Vagina (tissue), 2 donors: ENCODE results near the gene RYR2. TPM values are rescaled to one million over a fixed set of nuclear protein-coding genes. Genes with fewer than 3 reads are reported as not detected.

Experiments
- DNase-seq, 2 donors: peaks; one replicate each; pipeline ENCODE4 v3.0.0-alpha.2; 2017; ENCODE audit errors: extremely low spot score in 2 of 2
- H3K27ac ChIP-seq: fragments of 200-600 bp; sonication (generic); one replicate; pipeline ENCODE4 v1.5.1; 2019
- H3K27me3 ChIP-seq: fragments of 200-600 bp; sonication (generic); one replicate; pipeline ENCODE4 v1.5.1; 2019
- H3K36me3 ChIP-seq, 2 donors: fragments of 200-600 bp; sonication (generic); one replicate each; pipeline ENCODE4 v1.5.1; 2017 to 2019
- H3K4me1 ChIP-seq: fragments of 200-600 bp; sonication (generic); one replicate; pipeline ENCODE4 v1.5.1; 2019
- H3K4me3 ChIP-seq, 2 donors: fragments of 200-600 bp; sonication (generic); 1 replicate in 1 of 2; 2 replicates in 1 of 2; pipeline ENCODE4 v1.5.1; 2016 to 2019
- H3K9me3 ChIP-seq: fragments of 200-600 bp; sonication (generic); one replicate; pipeline ENCODE4 v1.5.1; 2019
- POLR2A ChIP-seq, 2 donors: fragments of 450-650 bp; IDR thresholded peaks; one replicate each; pipeline ENCODE4 v1.6.1; 2017; ENCODE audit warnings: antibody characterized with exemption in 2 of 2, mild to moderate bottlenecking in 2 of 2, moderate library complexity in 2 of 2
- POLR2AphosphoS5 ChIP-seq, 2 donors: sonication (generic); formaldehyde crosslinking; IDR thresholded peaks; one replicate each; pipeline ENCODE4 v1.9.0; 2017; ENCODE audit warnings: antibody characterized with exemption in 2 of 2, mild to moderate bottlenecking in 2 of 2, low read depth in 1 of 2; ENCODE audit not compliant: insufficient read depth in 1 of 2
- intact Hi-C: fragments of 100-400 bp; cut with DNase I; formaldehyde crosslinking; loops from one replicate; pipeline ENCODE4 v1.15.1; 2023
- total RNA-seq: library from RNA; depleted of rRNA; stranded (reverse); fragments of >200 nt; gene quantifications from one replicate; pipeline ENCODE4 v1.2.3, GENCODE V29; 2016
- TF ChIP-seq, protein P1 (sequence below), 3 experiments: fragments of 450-650 bp in 2 of 3; fragments of 200-600 bp in 1 of 3; sonication (generic) in 1 of 3; IDR thresholded peaks; one replicate each; pipeline ENCODE4 v1.5.1; 2017 to 2019; ENCODE audit warnings: antibody characterized with exemption in 3 of 3, mild to moderate bottlenecking in 2 of 3, moderate library complexity in 2 of 3

Gene RYR2
- total RNA-seq, 1 donor from 2014 or later = 1.5 TPM

DNA sequence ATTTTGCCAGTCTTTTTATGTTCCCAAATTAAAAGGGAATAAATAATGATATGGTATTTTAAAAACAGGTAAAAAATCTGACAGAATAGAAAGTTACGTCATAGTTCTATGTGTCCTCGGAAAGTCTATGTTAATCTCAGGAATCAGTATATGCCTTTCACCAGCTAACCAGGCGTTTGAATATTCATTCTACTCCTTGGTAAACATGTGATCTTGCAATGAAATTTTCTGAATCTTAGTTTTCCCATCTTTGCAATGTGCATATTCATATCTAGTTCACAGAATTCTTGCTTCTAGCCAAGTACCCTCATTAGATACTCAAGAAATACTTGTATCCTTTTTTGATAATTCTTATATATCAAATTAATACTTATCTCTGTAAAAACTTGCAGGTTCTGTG, 669.3 kb downstream of the RYR2 start:
- H3K27ac ChIP-seq = no peak overlapping the region
- H3K27me3 ChIP-seq = no peaks in the 10 kb centered on the region
- H3K9me3 ChIP-seq = no peaks in the 10 kb centered on the region
- no peaks in the 10 kb centered on the region for H3K4me1 ChIP-seq
- no peak for DNase-seq
- intact Hi-C loops = no loop called here
- TF ChIP-seq POLR2AphosphoS5 (IDR thresholded peaks at IDR 0.05; ENCODE audit: insufficient read depth in 1 of 2, low read depth in 1 of 2) (no peak), POLR2A (IDR thresholded peaks at IDR 0.05) (no peak)
- TF ChIP-seq, protein P1, sequence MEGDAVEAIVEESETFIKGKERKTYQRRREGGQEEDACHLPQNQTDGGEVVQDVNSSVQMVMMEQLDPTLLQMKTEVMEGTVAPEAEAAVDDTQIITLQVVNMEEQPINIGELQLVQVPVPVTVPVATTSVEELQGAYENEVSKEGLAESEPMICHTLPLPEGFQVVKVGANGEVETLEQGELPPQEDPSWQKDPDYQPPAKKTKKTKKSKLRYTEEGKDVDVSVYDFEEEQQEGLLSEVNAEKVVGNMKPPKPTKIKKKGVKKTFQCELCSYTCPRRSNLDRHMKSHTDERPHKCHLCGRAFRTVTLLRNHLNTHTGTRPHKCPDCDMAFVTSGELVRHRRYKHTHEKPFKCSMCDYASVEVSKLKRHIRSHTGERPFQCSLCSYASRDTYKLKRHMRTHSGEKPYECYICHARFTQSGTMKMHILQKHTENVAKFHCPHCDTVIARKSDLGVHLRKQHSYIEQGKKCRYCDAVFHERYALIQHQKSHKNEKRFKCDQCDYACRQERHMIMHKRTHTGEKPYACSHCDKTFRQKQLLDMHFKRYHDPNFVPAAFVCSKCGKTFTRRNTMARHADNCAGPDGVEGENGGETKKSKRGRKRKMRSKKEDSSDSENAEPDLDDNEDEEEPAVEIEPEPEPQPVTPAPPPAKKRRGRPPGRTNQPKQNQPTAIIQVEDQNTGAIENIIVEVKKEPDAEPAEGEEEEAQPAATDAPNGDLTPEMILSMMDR (IDR thresholded peaks at IDR 0.05) = no peak
- H3K4me3 ChIP-seq = no peak overlapping the region
- no peaks in the 10 kb centered on the region for H3K36me3 ChIP-seq

DNA sequence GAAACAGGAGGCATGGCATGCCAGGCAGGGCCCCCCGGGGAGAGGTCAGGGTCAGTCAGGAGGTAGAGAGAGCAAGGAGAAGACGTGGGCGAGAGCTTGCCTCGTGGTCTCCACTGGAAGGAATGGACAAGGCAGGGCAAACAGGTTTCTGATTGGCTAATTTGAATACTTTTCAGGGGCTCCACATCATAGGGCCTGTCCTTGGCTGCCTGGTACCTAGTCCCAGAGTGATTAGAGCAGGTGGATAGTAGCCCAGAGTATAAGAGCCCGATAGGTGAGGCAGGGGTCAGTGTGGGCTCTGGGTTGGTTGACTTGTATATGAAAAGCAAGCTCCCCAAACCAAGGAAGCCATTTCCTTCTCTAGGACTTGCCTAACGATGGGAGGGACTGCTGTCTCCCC, 670.1 kb downstream of the RYR2 start:
- DNase-seq = no peak
- Histone ChIP-seq H3K4me3 (no peak overlapping the region), H3K36me3 (no peaks in the 10 kb centered on the region), H3K27me3 (no peaks in the 10 kb centered on the region), H3K27ac (no peak overlapping the region), H3K9me3 (no peaks in the 10 kb centered on the region), H3K4me1 (no peaks in the 10 kb centered on the region)
- TF ChIP-seq POLR2AphosphoS5 (IDR thresholded peaks at IDR 0.05; ENCODE audit: insufficient read depth in 1 of 2, low read depth in 1 of 2) (no peak), POLR2A (IDR thresholded peaks at IDR 0.05) (no peak)
- TF ChIP-seq, protein P1 (IDR thresholded peaks at IDR 0.05) = no peak
- intact Hi-C loops = no loop called here

DNA sequence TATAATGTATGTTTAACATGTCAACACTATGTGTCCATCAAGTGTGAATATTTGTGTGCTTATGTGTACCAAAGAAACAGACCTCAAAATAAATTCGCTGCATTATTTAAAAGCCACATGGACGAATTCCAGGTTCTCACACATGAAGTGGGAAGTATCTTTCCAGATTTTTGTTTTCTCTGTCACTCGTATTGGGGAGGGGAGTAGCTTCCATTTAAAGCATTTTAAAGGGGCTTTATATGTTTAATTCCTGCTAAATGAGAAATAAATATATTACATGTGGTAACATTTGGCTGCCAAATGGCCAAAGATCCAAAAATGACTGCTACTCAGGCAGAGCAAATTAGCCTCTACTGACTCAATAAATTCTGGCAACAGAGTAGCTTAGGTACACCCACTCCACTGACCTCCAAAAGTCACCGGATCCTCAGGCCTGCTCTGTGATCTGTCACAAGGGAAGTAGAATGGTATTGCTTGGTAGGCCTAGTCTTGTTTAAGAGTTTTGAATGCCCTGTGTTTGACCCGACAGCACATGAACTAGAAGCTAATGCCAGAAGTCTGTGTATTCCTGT, 670.7 kb downstream of the RYR2 start:
- Histone ChIP-seq H3K27me3 (no peaks in the 10 kb centered on the region), H3K36me3 (no peaks in the 10 kb centered on the region), H3K4me1 (no peaks in the 10 kb centered on the region), H3K9me3 (no peaks in the 10 kb centered on the region), H3K4me3 (no peak overlapping the region), H3K27ac (no peak overlapping the region)
- intact Hi-C loops = no loop called here
- DNase-seq = no peak
- TF ChIP-seq, protein P1 (IDR thresholded peaks at IDR 0.05) = no peak
- TF ChIP-seq POLR2A (IDR thresholded peaks at IDR 0.05) (no peak), POLR2AphosphoS5 (IDR thresholded peaks at IDR 0.05; ENCODE audit: insufficient read depth in 1 of 2, low read depth in 1 of 2) (no peak)

DNA sequence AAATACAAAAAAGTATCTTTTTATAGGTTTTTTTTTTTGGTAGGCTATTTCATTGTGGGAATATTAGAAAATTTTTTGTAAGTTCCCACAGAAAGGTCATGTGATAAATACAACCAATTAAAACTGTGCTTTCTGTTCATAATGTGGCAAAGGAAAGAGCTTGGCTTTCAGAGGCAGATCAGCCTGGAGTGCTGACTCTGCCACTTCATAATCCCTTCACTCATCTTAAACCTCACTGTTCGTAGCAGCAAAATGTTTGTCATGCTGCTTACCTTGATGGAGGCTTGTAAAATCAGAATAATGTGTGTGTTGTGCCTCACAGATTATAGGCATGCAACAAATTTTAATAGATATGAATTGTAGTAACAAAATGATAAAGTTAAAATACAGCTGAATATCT, 671.9 kb downstream of the RYR2 start:
- DNase-seq = no peak
- intact Hi-C loops = no loop called here
- Histone ChIP-seq H3K36me3 (no peaks in the 10 kb centered on the region), H3K4me1 (no peaks in the 10 kb centered on the region), H3K4me3 (no peak overlapping the region), H3K27ac (no peak overlapping the region), H3K27me3 (no peaks in the 10 kb centered on the region), H3K9me3 (no peaks in the 10 kb centered on the region)
- TF ChIP-seq POLR2AphosphoS5 (IDR thresholded peaks at IDR 0.05; ENCODE audit: insufficient read depth in 1 of 2, low read depth in 1 of 2) (no peak), POLR2A (IDR thresholded peaks at IDR 0.05) (no peak)
- TF ChIP-seq, protein P1 (IDR thresholded peaks at IDR 0.05) = no peak

DNA sequence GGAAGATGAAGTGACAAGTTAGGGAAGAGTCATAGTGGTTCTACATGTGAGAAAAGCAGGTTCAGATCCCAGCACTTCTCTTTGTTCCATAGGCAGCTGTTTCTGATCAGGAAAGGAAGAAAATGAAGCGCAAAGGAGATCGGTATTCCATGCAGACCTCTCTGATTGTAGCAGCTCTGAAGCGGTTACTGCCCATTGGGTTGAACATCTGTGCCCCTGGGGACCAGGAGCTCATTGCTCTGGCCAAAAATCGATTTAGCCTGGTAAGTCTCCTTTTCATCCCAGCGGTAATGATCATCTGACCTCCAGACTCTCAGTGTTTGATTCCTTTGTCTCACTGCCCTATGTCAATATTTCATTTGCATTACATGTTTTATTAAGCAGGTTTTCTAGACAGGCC, 675.1 kb downstream of the RYR2 start:
- no peaks in the 10 kb centered on the region for H3K36me3 ChIP-seq
- no peaks in the 10 kb centered on the region for H3K4me1 ChIP-seq
- intact Hi-C loops = loop anchor here (2.0 kb wide), 1 partner anchor 78 kb away; no protein-coding TSS in a partner anchor
- H3K27me3 ChIP-seq = no peaks in the 10 kb centered on the region
- no peaks in the 10 kb centered on the region for H3K9me3 ChIP-seq
- TF ChIP-seq, protein P1 (IDR thresholded peaks at IDR 0.05) = no peak
- TF ChIP-seq POLR2AphosphoS5 (IDR thresholded peaks at IDR 0.05; ENCODE audit: insufficient read depth in 1 of 2, low read depth in 1 of 2) (no peak), POLR2A (IDR thresholded peaks at IDR 0.05) (no peak)
- H3K4me3 ChIP-seq = no peak overlapping the region
- DNase-seq = no peak
- no peak overlapping the region for H3K27ac ChIP-seq
